GM19025 (cell line): ENCODE data around the gene LRRC71.

Source experiments
- ATAC-seq: cut with Tn5 transposase; IDR thresholded peaks from one replicate; pipeline ENCODE4 v1.9.1; 2021; ENCODE audit warnings: mild to moderate bottlenecking, low read depth, moderate library complexity; ENCODE audit not compliant: unreplicated experiment

LRRC71 gene

DNA sequence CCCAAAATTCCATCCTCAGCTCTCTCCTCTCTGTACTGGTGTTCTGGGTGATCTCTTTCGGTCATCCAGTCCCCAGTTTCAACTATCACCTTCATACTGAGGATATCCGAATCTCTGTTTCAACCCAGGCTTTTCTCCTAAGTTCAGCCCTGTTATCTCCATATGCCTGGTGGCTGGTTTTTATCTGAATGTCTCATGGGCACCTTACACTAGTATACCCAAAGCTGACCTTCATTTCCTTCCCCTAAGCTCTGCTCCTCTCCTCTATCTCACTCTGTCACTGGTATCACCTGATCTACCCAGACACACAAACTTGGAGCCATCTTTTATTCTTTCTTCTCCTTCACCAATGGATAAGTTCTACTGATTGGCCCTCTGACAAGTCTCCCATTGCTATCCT, 53.0 kb downstream of the LRRC71 start:
- no peak for ATAC-seq

DNA sequence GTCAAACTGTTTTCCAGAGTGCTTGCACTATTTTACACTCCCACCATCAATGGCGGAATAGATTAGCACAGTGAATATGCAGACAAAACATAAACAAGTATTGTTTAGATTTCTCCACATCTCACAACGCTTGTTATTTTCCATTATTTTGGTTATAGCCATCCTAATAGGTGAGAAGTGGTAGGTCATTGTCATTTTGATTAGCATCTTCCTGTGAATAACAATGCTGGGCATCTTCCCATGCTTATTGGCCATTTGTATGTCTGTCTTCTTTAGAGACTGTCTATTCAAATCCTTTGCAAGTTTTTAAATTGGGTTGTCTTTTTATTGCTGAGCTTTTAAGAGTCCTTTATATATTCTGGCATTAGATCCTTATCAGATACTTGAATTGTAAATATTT, 54.7 kb downstream of the LRRC71 start:
- no peak for ATAC-seq

DNA sequence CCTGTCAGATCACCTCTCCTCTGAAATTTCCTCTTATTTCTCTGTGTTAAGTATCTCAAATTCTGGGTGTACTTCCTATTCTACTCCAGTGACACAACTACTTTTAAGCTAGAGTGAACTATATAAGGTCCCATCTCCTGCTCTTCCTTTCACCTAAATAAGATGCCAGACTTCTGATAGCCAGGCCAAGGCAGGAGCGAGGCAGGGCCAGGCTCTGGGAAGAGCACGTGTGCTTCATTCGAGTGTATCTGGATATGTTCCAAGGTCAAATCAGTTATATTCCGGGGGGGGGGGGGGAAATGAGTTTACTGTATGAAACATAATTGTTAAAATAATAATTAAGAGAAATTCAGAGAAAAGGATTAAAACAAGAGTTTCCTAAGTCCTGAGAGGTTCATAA, 60.1 kb downstream of the LRRC71 start:
- ATAC-seq: no peak
